Right atrium auricular region (tissue), 2 donors: Measurements from ENCODE around the gene NEMP2. TPM values are rescaled to one million over a fixed set of nuclear protein-coding genes. Genes with fewer than 3 reads are reported as not detected.

ENCODE experiments used
- DNase-seq: peaks from one replicate; pipeline ENCODE4 v3.0.0-alpha.2; 2019; ENCODE audit warnings: low spot score
- H3K27ac ChIP-seq, 2 donors: fragments of 200-600 bp; sonication (generic); 1 replicate in 1 of 2; 2 replicates in 1 of 2; pipeline ENCODE4 v1.5.1; 2016 to 2019
- H3K27me3 ChIP-seq, 2 donors: fragments of 200-600 bp; sonication (generic); one replicate each; pipeline versions ENCODE4 v1.5.1 to v1.6.0; 2017 to 2019
- H3K36me3 ChIP-seq: fragments of 200-600 bp; sonication (generic); one replicate; pipeline ENCODE4 v1.5.1; 2016
- H3K4me1 ChIP-seq, 2 donors: fragments of 200-600 bp; sonication (generic); one replicate each; pipeline versions ENCODE4 v1.5.1 to v1.6.0; 2017 to 2019
- H3K4me3 ChIP-seq, 2 donors: fragments of 200-600 bp; sonication (generic); 1 replicate in 1 of 2; 2 replicates in 1 of 2; pipeline ENCODE4 v1.5.1; 2017 to 2019; ENCODE audit warnings: mild to moderate bottlenecking in 1 of 2, moderate library complexity in 1 of 2
- H3K9me3 ChIP-seq, 2 donors: fragments of 200-600 bp; sonication (generic); one replicate each; pipeline ENCODE4 v1.5.1; 2019
- total RNA-seq, 2 donors: library from RNA; depleted of rRNA; stranded (reverse); fragments of >200 nt; gene quantifications; one replicate each; pipeline ENCODE4 v1.1.0, GENCODE V29; 2016
- TF ChIP-seq, protein P1 (sequence below), 2 donors: fragments of 200-600 bp; sonication (generic); IDR thresholded peaks; one replicate each; pipeline ENCODE4 v1.5.1; 2019; ENCODE audit warnings: antibody characterized with exemption in 2 of 2

Gene NEMP2
- total RNA-seq, 2 donors from 2014 or later = 2.7 to 3.3 TPM

DNA sequence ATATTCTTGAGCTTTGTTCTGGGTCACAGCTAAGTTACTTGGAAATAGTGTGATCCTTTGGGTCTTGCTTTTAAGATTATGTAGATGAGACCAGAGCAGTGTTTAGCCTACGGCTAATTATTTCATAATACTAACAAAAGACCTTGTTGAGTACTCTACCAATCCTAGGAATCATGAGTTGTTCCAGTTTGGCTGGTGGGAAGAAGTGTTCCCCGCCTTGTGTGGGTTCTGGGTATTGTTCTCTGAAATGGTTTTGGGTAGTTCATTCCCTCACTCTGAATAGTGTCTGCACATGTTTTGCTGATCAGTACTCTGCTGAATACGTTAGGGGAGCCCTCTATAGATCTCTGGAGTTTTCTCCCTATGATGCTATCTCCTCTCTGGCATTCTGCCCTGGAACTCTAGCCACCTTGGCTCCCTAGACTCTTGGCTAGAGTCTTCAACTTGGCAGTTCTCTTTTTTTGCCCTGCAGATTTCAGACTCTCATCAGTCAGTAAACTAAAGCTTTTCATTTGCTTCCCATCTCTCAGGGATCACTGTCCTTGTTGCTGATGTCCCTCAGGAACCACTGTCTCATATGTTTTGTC is 48.4 kb downstream of the NEMP2 start:
- H3K9me3 ChIP-seq = no peaks in the 10 kb centered on the region
- peaks cover 14% of the 10 kb centered on the region for H3K36me3 ChIP-seq
- no peak overlapping the region for H3K4me3 ChIP-seq
- H3K27ac ChIP-seq = peak overlapping the region in 1 of 2 donors; percentile 7
- TF ChIP-seq, protein P1, sequence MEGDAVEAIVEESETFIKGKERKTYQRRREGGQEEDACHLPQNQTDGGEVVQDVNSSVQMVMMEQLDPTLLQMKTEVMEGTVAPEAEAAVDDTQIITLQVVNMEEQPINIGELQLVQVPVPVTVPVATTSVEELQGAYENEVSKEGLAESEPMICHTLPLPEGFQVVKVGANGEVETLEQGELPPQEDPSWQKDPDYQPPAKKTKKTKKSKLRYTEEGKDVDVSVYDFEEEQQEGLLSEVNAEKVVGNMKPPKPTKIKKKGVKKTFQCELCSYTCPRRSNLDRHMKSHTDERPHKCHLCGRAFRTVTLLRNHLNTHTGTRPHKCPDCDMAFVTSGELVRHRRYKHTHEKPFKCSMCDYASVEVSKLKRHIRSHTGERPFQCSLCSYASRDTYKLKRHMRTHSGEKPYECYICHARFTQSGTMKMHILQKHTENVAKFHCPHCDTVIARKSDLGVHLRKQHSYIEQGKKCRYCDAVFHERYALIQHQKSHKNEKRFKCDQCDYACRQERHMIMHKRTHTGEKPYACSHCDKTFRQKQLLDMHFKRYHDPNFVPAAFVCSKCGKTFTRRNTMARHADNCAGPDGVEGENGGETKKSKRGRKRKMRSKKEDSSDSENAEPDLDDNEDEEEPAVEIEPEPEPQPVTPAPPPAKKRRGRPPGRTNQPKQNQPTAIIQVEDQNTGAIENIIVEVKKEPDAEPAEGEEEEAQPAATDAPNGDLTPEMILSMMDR (IDR thresholded peaks at IDR 0.05) = no peak
- no peak for DNase-seq
- H3K27me3 ChIP-seq = no peaks in the 10 kb centered on the region
- peaks cover 0 to 10% of the 10 kb centered on the region in 2 donors for H3K4me1 ChIP-seq

DNA sequence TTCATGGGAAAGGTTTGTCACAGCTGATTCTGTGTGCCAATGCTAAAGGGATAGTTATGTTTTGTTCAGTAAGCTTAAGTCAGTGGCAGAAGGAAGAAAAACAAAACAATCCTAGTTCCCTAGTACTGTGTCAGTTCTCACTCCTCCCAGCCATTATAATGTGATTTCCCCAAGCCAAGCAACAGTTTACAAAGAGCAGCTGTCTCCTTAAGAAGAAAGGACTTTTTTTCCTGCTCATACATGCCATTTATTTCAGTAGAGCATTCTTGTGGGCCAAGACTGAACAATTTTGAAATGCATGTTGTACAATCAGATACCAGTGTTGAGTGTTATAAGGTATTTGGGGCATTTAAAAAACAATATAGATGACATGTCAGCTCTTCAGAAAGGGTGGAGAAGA is 52.1 kb downstream of the NEMP2 start:
- H3K27ac ChIP-seq = no peak overlapping the region
- no peaks in the 10 kb centered on the region for H3K9me3 ChIP-seq
- no peak overlapping the region for H3K4me3 ChIP-seq
- peaks cover 0 to 22% of the 10 kb centered on the region in 2 donors for H3K4me1 ChIP-seq
- H3K36me3 ChIP-seq = no peaks in the 10 kb centered on the region
- no peak for DNase-seq
- TF ChIP-seq, protein P1 (IDR thresholded peaks at IDR 0.05) = no peak
- no peaks in the 10 kb centered on the region for H3K27me3 ChIP-seq

DNA sequence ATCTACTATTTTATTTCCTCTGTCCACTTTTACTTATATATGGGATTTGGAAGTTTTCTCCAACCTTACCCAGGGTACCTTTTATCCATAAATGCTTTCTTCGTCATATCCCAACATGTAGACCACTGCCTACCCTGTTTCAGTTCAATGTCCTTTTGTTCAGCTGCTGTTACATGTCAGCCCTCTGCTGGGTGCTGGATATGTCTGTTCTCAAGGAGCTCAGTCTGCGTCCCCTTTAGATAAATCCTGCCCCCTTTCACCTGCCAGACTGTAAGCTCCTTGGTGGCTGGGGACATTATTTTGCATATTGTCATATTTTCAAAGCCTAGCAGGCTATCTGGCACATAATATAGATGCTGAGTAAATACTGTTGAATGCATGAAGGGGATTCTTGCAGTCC is 53.2 kb downstream of the NEMP2 start:
- Histone ChIP-seq H3K27me3 (no peaks in the 10 kb centered on the region), H3K27ac (no peak overlapping the region), H3K36me3 (no peaks in the 10 kb centered on the region), H3K4me3 (no peak overlapping the region), H3K4me1 (peaks cover 0 to 22% of the 10 kb centered on the region in 2 donors), H3K9me3 (no peaks in the 10 kb centered on the region)
- TF ChIP-seq, protein P1 (IDR thresholded peaks at IDR 0.05) = peak in 1 of 2 donors; percentile 23
- no peak for DNase-seq

DNA sequence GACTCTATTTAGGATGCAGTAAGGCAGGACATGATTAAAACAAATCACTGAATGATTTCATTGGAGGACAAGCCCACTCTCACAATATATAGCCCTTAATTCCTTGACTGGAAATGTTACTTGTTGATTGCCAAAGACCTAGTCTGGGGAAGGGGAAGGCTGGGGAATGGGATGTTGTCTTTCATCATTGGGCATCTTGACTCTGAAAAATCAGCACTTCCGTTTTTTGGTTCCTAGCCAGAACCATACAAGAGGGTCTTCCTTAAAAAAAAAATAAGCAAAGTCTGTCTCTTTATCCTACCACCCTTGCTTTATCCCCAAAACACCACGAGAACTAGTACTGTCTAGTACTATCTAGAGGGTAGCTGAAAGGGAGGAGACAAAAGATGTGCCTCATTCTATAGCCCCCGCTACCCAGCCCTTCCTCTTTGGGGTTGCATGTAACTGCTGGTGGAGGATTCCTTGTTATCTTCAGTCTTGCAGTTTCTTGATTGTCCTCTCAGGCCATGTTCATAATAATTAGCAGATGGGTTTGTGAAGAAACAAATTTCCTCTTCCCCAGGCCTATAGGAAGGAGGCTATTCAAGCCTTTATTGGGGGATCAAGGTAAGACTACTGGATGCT is 55.8 kb downstream of the NEMP2 start:
- Histone ChIP-seq H3K27me3 (no peaks in the 10 kb centered on the region), H3K4me3 (no peak overlapping the region), H3K4me1 (peaks cover 0 to 15% of the 10 kb centered on the region in 2 donors), H3K9me3 (no peaks in the 10 kb centered on the region), H3K36me3 (no peaks in the 10 kb centered on the region), H3K27ac (peak overlapping the region; percentile 63 to 67)
- DNase-seq = no peak
- TF ChIP-seq, protein P1 (IDR thresholded peaks at IDR 0.05) = no peak

DNA sequence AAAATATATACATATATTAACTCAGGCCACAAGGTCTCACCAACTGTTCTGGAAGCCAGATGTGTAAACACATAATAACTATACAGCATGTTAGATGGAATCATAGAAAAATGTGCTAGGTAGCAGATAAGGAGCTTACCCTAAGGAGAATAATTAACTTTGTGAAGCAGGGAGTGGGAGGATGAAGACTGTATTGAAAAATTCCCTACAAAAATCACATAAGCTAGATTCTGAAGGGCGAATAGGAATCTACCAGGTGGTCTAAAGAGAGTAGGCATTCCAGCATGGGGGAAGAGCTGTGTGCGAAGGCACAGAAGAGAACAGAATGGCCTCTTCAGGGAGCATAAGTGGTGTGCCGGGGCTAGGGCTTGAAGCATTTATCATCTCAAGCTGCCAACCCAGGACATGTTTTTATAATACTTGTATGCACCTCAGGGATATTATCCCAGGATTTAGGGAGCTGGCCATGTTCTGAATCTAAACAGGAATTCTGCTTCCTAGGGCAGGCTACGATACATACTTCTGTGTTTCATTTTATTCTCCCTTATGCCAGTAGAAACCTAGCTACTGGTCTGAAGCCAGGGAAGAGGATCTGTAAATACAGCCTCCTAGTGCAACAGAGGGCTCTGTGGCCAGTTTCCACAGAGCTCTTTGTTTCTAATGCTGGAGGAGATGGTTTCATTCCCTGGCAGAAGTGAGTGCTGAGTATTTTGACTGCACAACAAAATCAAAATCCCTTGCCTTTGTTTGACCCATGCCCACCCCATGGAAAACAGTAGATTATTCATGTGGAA is 56.7 kb downstream of the NEMP2 start:
- H3K4me1 ChIP-seq = peaks cover 0 to 15% of the 10 kb centered on the region in 2 donors
- DNase-seq = no peak
- no peaks in the 10 kb centered on the region for H3K27me3 ChIP-seq
- TF ChIP-seq, protein P1 (IDR thresholded peaks at IDR 0.05) = no peak
- H3K27ac ChIP-seq = peak overlapping the region; percentile 63 to 67
- no peaks in the 10 kb centered on the region for H3K9me3 ChIP-seq
- H3K4me3 ChIP-seq = no peak overlapping the region
- no peaks in the 10 kb centered on the region for H3K36me3 ChIP-seq
